Epithelial cell of esophagus (primary cell): Measurements from ENCODE around the gene HNRNPH1.
"Not testable (repeated sequence)": the region's sequence is repeated elsewhere in the genome, so short reads cannot be mapped to it uniquely, and the experiment has no call there.

Experiments
- DNase-seq: peaks from one replicate; pipeline ENCODE4 v3.0.0; 2010; ENCODE audit warnings: low read depth
- H3K4me3 ChIP-seq: 2 replicates; pipeline ENCODE4 v1.5.1; 2011; ENCODE audit warnings: mild to moderate bottlenecking, low read length, control low read depth
- TF ChIP-seq, protein P1 (sequence below): IDR thresholded peaks from 2 replicates; pipeline ENCODE4 v1.5.1; 2011; ENCODE audit warnings: low read depth, mild to moderate bottlenecking, low read length, control low read depth, inconsistent platforms; ENCODE audit not compliant: insufficient read depth; ENCODE audit errors: missing control alignments

HNRNPH1 gene

DNA sequence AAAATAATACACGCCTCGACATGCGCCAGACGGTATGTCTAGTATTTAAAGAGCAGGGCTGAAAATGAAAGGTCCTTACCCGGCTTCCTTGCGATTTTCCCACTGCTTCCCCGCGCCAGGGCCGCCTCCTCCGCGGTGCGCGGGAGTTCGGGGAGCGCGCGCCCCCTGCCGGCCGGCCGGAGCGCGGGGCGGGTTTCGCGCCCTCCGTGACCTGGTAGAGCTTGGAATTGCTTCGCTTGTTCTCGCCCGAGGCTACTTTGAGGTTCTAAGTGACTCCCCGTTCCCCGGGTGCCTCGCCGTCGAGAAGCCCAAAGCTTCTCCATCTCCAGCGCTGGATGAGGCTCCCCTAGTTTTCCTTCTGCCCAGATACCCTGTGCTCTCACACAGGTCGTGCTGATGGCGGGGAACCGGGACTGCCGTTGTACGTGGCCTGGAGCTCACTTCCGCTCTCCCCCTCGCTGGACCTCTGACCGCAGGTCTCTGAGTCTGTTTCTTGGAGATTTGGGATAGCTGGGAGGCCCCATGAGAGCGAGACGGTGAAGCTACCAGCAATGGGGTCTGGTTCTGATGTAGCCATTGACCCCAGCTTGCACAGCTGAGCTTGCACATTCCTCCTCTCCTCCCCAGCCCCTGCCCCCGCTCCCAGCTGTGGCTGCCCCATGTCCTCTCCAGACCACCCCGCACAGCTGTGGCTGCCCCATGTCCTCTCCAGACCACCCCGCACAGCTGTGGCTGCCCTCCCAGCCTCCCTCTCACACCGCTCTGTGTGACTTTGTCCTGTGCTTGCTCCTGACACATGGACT lies 11.1 kb upstream of the HNRNPH1 start:
- DNase-seq, H3K4me3 ChIP-seq: not testable (repeated sequence)

DNA sequence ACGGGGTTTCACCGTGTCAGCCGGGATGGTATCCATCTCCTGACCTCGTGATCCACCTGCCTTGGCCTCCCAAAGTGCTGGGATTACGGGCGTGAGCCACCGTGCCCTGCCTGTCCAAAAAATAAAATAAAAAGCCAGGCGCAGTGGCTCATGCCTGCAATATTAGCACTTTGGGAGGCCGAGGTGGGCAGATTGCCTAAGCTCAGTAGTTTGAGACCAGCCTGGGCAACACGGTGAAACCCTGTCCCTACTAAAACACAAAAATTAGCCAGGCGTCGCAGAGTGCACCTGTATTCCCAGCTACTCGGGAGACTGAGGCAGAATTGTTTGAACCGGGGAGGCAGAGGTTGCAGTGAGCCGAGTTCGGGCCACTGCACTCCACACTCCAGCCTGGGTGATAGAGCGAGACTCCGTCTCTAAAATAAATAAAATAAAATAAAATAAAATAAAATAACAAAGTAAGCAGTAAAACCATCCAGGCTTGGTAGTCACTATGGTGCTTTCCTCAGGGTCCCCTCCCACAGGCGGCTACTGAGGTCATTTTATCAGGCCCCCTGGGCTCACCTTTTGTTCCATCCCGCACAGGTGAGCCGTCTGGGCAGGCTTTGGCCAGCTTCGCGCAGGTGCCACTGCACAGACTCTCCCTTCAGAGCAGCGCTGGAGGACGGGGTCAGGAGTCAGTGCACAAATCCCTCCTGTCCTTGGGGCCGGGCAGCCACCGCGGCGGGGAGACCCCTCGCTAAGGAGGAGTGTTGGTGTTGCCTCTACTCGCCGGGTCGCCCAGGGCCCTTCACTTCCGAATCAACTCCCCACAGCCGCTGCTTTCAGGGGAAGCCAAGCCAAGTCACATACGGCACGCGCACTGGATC lies 10.3 kb upstream of the HNRNPH1 start:
- H3K4me3 ChIP-seq, result peak overlapping the region; percentile 51
- DNase-seq, result not testable (repeated sequence)

DNA sequence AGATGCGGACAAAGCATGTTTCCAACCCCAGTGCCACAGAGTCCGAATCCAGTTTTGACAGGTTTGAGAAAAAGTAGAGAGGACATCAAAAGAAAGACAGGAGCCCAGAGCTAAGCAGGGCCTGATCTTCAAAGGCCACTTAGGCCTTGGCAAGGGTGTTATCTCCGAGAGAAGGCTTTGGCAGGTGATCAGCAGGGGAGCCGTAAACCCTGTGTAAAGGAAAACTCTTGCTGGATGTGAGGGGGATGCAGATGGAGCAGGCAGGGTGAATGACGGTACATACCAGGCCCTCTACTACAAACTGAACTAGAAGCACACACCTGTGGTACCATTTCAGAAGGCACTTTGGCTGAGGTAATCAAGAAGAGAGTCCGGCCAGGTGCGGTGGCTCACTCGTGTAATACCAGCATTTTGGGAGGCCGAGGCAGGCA lies 1.4 kb upstream of the HNRNPH1 start:
- DNase-seq, result no peak
- H3K4me3 ChIP-seq, result no peak overlapping the region
- TF ChIP-seq, protein P1, sequence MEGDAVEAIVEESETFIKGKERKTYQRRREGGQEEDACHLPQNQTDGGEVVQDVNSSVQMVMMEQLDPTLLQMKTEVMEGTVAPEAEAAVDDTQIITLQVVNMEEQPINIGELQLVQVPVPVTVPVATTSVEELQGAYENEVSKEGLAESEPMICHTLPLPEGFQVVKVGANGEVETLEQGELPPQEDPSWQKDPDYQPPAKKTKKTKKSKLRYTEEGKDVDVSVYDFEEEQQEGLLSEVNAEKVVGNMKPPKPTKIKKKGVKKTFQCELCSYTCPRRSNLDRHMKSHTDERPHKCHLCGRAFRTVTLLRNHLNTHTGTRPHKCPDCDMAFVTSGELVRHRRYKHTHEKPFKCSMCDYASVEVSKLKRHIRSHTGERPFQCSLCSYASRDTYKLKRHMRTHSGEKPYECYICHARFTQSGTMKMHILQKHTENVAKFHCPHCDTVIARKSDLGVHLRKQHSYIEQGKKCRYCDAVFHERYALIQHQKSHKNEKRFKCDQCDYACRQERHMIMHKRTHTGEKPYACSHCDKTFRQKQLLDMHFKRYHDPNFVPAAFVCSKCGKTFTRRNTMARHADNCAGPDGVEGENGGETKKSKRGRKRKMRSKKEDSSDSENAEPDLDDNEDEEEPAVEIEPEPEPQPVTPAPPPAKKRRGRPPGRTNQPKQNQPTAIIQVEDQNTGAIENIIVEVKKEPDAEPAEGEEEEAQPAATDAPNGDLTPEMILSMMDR, result no peak

DNA sequence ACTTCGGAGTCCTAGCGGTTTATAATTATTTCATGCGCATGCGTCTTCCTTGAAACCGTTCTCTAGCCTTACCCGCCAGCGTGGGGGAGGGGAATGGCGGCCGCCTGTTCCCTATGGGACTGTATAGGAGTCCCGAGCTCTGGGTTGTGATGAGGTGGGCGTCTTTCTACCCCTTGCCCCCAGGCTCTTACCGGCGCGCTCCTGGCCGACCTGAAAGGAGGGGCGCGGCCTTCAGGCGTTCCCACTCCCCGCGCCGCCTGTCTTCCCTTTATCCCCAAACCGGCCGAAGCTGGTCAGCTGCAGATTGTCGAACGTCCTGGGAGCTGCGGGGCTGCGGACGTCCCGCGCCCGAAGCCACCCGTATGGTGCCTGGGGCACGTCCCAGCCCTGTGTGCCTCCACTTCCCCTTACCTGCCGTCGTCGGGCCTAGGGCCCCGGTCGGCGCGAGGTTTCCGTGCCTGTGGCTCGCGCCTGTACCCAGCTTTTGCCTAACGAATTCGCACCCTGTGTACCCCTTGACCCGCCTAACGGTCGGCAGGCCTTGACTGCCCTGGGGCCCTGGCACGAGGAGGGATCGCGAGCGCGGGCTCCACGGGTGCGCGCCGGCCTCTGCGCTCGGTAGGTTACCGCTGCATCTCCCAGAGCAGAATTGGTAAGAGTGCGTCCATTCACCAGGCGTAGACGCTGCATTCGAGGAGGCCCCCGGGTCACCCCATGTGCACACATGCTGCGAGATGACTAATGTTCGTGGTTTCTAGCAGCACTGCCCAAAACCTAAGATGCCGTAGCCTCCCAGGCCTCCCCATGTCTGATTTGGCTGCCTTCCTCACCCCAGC lies 653 bp upstream of the HNRNPH1 start:
- peak; percentile 57 for DNase-seq
- TF ChIP-seq, protein P1, result no peak
- peak overlapping the region; percentile 56 for H3K4me3 ChIP-seq

DNA sequence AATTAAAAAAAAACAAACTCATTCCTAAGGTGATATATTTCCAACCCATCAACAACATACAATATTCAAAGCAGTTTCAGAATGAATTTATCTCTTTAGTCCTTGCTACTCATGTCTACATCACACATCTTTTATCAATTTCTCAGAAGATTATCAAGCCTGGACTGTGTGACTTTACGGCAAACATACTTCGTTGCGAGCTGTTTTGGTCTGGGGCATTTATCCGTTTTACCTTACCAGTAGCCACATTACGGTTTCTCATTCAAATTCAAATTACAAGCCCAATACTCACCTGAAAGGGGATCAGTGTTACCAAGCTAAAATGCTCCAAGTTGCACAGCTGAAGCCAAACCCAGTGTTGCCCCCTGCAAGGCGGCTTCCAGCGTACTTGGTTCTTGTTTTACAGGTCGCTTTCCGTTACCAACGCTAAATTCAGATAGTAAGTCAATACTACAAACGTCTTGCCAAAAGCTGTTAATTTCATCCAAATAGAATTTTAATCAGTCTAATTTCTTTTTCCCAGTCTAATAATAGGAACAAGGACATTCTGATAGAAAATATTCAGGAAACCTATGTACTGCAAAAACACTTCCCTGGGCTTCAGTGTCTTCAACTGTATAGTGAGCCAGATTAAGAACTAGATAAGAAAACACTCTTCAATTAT lies 1.8 kb downstream of the HNRNPH1 start:
- no peak for DNase-seq
- TF ChIP-seq, protein P1, result no peak
- H3K4me3 ChIP-seq, result peak overlapping the region; percentile 73

DNA sequence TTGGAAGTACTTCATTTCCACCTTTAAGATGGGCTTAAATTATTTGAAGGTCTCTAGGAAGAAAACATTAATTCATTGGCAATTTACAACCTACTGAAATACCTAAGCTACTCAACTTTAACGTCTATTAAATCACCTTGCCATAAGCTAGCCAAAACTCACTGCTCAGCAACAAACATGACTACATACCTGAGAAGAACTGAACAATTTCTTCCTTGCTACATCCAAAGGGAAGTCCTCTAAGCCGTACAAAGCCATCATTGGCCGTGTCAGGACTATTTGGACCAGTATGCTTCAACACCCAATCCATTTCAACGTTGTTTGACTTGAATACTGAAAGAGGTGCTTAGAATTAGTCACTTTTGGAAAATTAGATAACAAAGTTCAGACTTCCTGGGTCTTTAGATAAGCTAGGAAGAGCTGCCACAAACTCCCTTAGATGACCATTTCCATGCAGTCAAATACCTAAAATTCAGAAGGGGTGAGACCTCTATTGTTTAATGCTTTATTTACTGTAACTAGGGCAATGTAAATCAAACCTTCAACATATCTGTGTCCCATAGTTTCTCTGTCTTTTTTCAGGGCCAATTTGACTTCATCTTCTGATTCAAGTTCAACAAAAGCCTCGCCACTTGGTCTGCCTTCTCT lies 2.6 kb downstream of the HNRNPH1 start:
- no peak for DNase-seq
- TF ChIP-seq, protein P1, result no peak
- H3K4me3 ChIP-seq, result peak overlapping the region; percentile 73

DNA sequence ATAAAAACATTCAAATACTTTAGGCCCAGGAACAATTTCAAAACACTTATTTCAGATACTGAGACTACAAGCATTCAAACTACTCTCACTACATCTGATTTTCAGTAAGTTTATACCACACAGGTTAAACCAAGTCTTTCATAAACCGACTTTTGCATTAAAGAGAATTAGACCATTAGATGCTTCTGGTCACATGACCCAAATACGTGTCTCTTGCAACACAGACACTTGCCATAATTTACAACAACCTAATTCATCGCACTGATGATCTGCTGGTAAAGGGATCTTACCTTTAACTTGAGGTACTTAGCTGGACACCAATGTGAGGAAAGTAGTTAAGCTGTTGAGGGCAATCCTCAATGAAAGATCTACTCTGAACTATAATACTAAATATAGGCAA lies 3.2 kb downstream of the HNRNPH1 start:
- TF ChIP-seq, protein P1, result no peak
- no peak for DNase-seq
- H3K4me3 ChIP-seq, result peak overlapping the region; percentile 73
